ENCODE results near the gene GGA2. TPM values are rescaled to one million over a fixed set of nuclear protein-coding genes. Genes with fewer than 3 reads are reported as not detected.

GGA2 gene
- total RNA-seq, 6 donors from 2014 or later, result 84.4 to 197 (median 164) TPM

DNA sequence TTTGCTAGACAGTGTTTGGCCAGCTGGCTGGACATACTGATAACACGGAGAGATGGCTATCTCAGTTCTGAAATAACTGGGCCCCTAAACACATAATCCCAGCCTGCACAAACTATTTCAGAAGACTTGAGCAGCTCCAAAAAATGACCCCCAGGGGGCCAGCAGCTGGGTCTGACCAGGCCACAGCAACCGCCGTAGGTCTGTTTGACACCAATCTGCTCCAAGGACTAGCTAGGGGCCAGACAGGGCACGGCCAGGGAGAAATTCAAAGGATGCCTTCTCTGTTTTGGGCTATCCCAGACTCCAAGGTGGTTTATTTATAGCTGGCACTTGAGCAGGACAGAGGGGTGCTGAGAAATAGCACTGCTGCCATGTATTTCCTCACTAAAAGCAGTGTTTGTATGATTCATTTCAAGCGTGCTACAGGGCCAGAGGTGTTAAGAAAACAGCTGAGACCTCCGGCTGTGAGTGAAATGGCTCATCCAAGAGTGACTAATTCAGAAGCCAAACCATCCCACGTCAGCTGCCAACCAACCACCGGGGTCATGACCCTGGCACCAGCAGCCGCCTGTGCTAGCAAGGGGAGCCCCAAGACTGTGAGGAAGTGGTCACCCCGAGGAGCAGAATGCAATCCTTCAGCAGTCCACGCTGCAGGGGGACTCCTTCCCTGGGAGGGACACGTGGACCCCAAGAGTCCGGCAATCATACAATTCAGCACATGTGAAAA, 5.7 kb downstream of the GGA2 start:
- no peak overlapping the region for H3K4me3 ChIP-seq
- 36 to 53% methylated on average over 9 to 12 of the region's 13 CpGs for WGBS, 2 donors
- peak; percentile 48 to 83 for DNase-seq

GRCh38 chr16:23504076-23504452, 6.2 kb downstream of the GGA2 start:
- Histone ChIP-seq H3K27me3 (no peaks in the 10 kb centered on the region), H3K36me3 (peaks cover 0 to 5% (median 0%) of the 10 kb centered on the region in 4 donors), H3K9me3 (no peaks in the 10 kb centered on the region), H3K4me3 (no peak overlapping the region), H3K4me1 (peaks cover 72 to 93% (median 77%) of the 10 kb centered on the region in 4 donors), H3K27ac (peak overlapping the region; percentile 48 to 77 (median 68))
- TF ChIP-seq POLR2AphosphoS5 (IDR thresholded peaks at IDR 0.05) (no peak), POLR2A (IDR thresholded peaks at IDR 0.05) (no peak)
- TF ChIP-seq, protein P1, sequence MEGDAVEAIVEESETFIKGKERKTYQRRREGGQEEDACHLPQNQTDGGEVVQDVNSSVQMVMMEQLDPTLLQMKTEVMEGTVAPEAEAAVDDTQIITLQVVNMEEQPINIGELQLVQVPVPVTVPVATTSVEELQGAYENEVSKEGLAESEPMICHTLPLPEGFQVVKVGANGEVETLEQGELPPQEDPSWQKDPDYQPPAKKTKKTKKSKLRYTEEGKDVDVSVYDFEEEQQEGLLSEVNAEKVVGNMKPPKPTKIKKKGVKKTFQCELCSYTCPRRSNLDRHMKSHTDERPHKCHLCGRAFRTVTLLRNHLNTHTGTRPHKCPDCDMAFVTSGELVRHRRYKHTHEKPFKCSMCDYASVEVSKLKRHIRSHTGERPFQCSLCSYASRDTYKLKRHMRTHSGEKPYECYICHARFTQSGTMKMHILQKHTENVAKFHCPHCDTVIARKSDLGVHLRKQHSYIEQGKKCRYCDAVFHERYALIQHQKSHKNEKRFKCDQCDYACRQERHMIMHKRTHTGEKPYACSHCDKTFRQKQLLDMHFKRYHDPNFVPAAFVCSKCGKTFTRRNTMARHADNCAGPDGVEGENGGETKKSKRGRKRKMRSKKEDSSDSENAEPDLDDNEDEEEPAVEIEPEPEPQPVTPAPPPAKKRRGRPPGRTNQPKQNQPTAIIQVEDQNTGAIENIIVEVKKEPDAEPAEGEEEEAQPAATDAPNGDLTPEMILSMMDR (IDR thresholded peaks at IDR 0.05), result no peak
- peak in 1 of 2 donors; percentile 75 for DNase-seq
- WGBS, 2 donors, result 44 to 56% methylated on average over 5 of the region's 5 CpGs
- peak; percentile 61 to 80 for ATAC-seq (ENCODE audit: low FRiP score in 2 of 2)

More for the DNA sequence above, 5.7 kb downstream of the GGA2 start:
- Histone ChIP-seq H3K4me1 (peaks cover 74 to 92% (median 78%) of the 10 kb centered on the region in 4 donors), H3K36me3 (peaks cover 0 to 5% (median 0%) of the 10 kb centered on the region in 4 donors), H3K27me3 (no peaks in the 10 kb centered on the region), H3K27ac (peak overlapping the region; percentile 63 to 77 (median 69)), H3K9me3 (no peaks in the 10 kb centered on the region)
- peak; percentile 48 to 60 for TF ChIP-seq POLR2AphosphoS5 (IDR thresholded peaks at IDR 0.05)
- TF ChIP-seq EP300 (IDR thresholded peaks at IDR 0.05), result no peak
- ATAC-seq (ENCODE audit: low FRiP score in 2 of 2), result peak; percentile 70 to 78

- 65% methylated on average over 2 of the region's 2 CpGs; no CpG with 5 or more reads in 1 of the 2 donors for WGBS, 2 donors
- Histone ChIP-seq H3K4me1 (peaks cover 67 to 94% (median 69%) of the 10 kb centered on the region in 4 donors), H3K9me3 (no peaks in the 10 kb centered on the region), H3K36me3 (peaks cover 0 to 5% (median 0%) of the 10 kb centered on the region in 4 donors), H3K4me3 (no peak overlapping the region), H3K27me3 (no peaks in the 10 kb centered on the region), H3K27ac (no peak overlapping the region)
- ATAC-seq (ENCODE audit: low FRiP score in 2 of 2) (no peak), DNase-seq (no peak)
- TF ChIP-seq EP300 (IDR thresholded peaks at IDR 0.05) (no peak), POLR2A (IDR thresholded peaks at IDR 0.05) (no peak), POLR2AphosphoS5 (IDR thresholded peaks at IDR 0.05) (no peak)
- TF ChIP-seq, protein P1 (IDR thresholded peaks at IDR 0.05), result no peak
These were observed 7.8 kb downstream of the GGA2 start for GRCh38 chr16:23502466-23502865.

GRCh38 chr16:23501291-23501690, 9.0 kb downstream of the GGA2 start:
- Histone ChIP-seq H3K4me3 (no peak overlapping the region), H3K9me3 (no peaks in the 10 kb centered on the region), H3K36me3 (peaks cover 0 to 5% (median 0%) of the 10 kb centered on the region in 4 donors), H3K27me3 (no peaks in the 10 kb centered on the region), H3K27ac (no peak overlapping the region), H3K4me1 (peaks cover 64 to 95% (median 75%) of the 10 kb centered on the region in 4 donors)
- DNase-seq (no peak), ATAC-seq (ENCODE audit: low FRiP score in 2 of 2) (no peak)
- WGBS, 2 donors, result 72 to 80% methylated on average over 5 of the region's 5 CpGs
- no peak for TF ChIP-seq EP300 (IDR thresholded peaks at IDR 0.05)
- TF ChIP-seq POLR2A (IDR thresholded peaks at IDR 0.05), result no peak
- TF ChIP-seq, protein P1 (IDR thresholded peaks at IDR 0.05), result no peak
- TF ChIP-seq POLR2AphosphoS5 (IDR thresholded peaks at IDR 0.05), result no peak

- TF ChIP-seq POLR2AphosphoS5 (IDR thresholded peaks at IDR 0.05) (no peak), POLR2A (IDR thresholded peaks at IDR 0.05) (no peak), EP300 (IDR thresholded peaks at IDR 0.05) (no peak)
- TF ChIP-seq, protein P1 (IDR thresholded peaks at IDR 0.05), result no peak
- Histone ChIP-seq H3K27me3 (no peaks in the 10 kb centered on the region), H3K4me3 (no peak overlapping the region), H3K9me3 (no peaks in the 10 kb centered on the region), H3K4me1 (peaks cover 64 to 91% (median 74%) of the 10 kb centered on the region in 4 donors), H3K36me3 (peaks cover 0 to 7% (median 0%) of the 10 kb centered on the region in 4 donors), H3K27ac (no peak overlapping the region)
- no peak for ATAC-seq (ENCODE audit: low FRiP score in 2 of 2)
- DNase-seq, result no peak
- 50 to 54% methylated on average over 4 of the region's 4 CpGs for WGBS, 2 donors
These were observed 9.4 kb downstream of the GGA2 start for GRCh38 chr16:23500862-23501225.
